ENCODE data around the gene MED25.

MED25 gene

GRCh38 chr19:49820125-49820524 is 2.0 kb downstream of the MED25 start:
- in situ Hi-C loops (cut with HindIII; ENCODE audit: low pct_ligation_motif_present, low sequenced_read_pairs) = no loop called here
- peaks cover 17% of the 10 kb centered on the region for H3K36me3 ChIP-seq (replicated peaks)
- no peak for DNase-seq
- no peaks in the 10 kb centered on the region for H3K27me3 ChIP-seq (replicated peaks)
- H3K4me3 ChIP-seq (ENCODE audit: low read depth, low read length) = no peak overlapping the region
- H3K27ac ChIP-seq = no peak overlapping the region
- no peak for TF ChIP-seq CTCF (IDR thresholded peaks at IDR 0.05; ENCODE audit: low read depth, low read length, missing control alignments)

- no peak for TF ChIP-seq CTCF (IDR thresholded peaks at IDR 0.05; ENCODE audit: low read depth, low read length, missing control alignments)
- in situ Hi-C loops (cut with HindIII; ENCODE audit: low pct_ligation_motif_present, low sequenced_read_pairs) = no loop called here
- Histone ChIP-seq H3K36me3 (replicated peaks) (peaks cover 18% of the 10 kb centered on the region), H3K27ac (no peak overlapping the region), H3K4me3 (ENCODE audit: low read depth, low read length) (no peak overlapping the region), H3K27me3 (replicated peaks) (no peaks in the 10 kb centered on the region)
- DNase-seq = no peak
Observed at GRCh38 chr19:49823472-49823871, 5.4 kb downstream of the MED25 start.

- H3K4me3 ChIP-seq (ENCODE audit: low read depth, low read length) = no peak overlapping the region
- TF ChIP-seq CTCF (IDR thresholded peaks at IDR 0.05; ENCODE audit: low read depth, low read length, missing control alignments) = no peak
- DNase-seq = no peak
- H3K27me3 ChIP-seq (replicated peaks) = no peaks in the 10 kb centered on the region
- in situ Hi-C loops (cut with HindIII; ENCODE audit: low pct_ligation_motif_present, low sequenced_read_pairs) = no loop called here
- H3K36me3 ChIP-seq (replicated peaks) = peaks cover 19% of the 10 kb centered on the region
- H3K27ac ChIP-seq = no peak overlapping the region
Observed at GRCh38 chr19:49824662-49825061, 6.6 kb downstream of the MED25 start.

- Histone ChIP-seq H3K27me3 (replicated peaks) (no peaks in the 10 kb centered on the region), H3K27ac (no peak overlapping the region), H3K36me3 (replicated peaks) (peaks cover 28% of the 10 kb centered on the region), H3K4me3 (ENCODE audit: low read depth, low read length) (no peak overlapping the region)
- in situ Hi-C loops (cut with HindIII; ENCODE audit: low pct_ligation_motif_present, low sequenced_read_pairs) = no loop called here
- TF ChIP-seq CTCF (IDR thresholded peaks at IDR 0.05; ENCODE audit: low read depth, low read length, missing control alignments) = no peak
- DNase-seq = no peak
Observed at GRCh38 chr19:49827034-49827433, 8.9 kb downstream of the MED25 start.

GRCh38 chr19:49829200-49829599 is 11.1 kb downstream of the MED25 start:
- in situ Hi-C loops (cut with HindIII; ENCODE audit: low pct_ligation_motif_present, low sequenced_read_pairs) = no loop called here
- peaks cover 32% of the 10 kb centered on the region for H3K36me3 ChIP-seq (replicated peaks)

More at GRCh38 chr19:49829200-49829599, 11.1 kb downstream of the MED25 start:
- no peak for DNase-seq
- no peak for TF ChIP-seq CTCF (IDR thresholded peaks at IDR 0.05; ENCODE audit: low read depth, low read length, missing control alignments)
- no peak overlapping the region for H3K4me3 ChIP-seq (ENCODE audit: low read depth, low read length)
- no peak overlapping the region for H3K27ac ChIP-seq
- H3K27me3 ChIP-seq (replicated peaks) = no peaks in the 10 kb centered on the region

All from brain microvascular endothelial cell (primary cell).